ENCODE results near the gene SORCS2. TPM values are rescaled to one million over a fixed set of nuclear protein-coding genes. Genes with fewer than 3 reads are reported as not detected.

The SORCS2 gene
- total and polyA plus RNA-seq, 2 donors (not counting 1 experiment from before 2014, with no cell fraction given): not detected

DNA sequence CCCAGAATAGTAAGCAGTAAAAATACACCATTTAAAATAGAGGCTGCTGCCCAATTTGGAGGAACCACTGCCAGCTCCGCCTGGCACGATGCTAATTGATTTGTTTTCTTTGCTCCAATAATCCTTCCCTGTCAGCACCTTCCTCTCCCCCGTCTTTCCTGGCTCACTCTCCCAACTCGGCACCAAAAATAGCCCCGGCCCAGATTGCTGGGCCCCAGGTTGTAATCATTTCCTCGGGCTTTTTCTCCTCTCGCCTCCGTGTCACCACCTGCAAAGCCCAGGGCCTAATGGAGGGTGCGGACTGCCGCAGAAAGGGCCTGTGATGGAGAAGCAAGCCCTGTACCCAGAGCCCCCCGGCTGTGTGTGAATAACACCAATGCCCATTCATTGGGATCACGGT, 440.0 kb downstream of the SORCS2 start:
- Mint-ChIP-seq H3K27me3 (no peaks in the 10 kb centered on the region), H3K4me3 (no peak overlapping the region), H3K27ac (no peak overlapping the region), H3K9me3 (ENCODE audit: insufficient read depth) (peaks cover 4% of the 10 kb centered on the region), H3K4me1 (no peaks in the 10 kb centered on the region)
- Histone ChIP-seq H3K36me3 (replicated peaks in 1 of 2; ENCODE audit: control extremely low read depth in 1 of 2, control insufficient read depth in 1 of 2, extremely low read depth in 1 of 2, insufficient read depth in 2 of 2, low read length in 1 of 2) (no peaks in the 10 kb centered on the region), H3K27me3 (replicated peaks in 1 of 4; ENCODE audit: control extremely low read depth in 1 of 4, control insufficient read depth in 3 of 4, insufficient read depth in 4 of 4, low read length in 3 of 4) (no peaks in the 10 kb centered on the region), H3K4me2 (replicated peaks; ENCODE audit: low read depth, low read length, poor library complexity, severe bottlenecking) (no peak overlapping the region), H3K4me3 (ENCODE audit: control extremely low read depth in 1 of 5, extremely low read depth in 1 of 5, insufficient read depth in 1 of 5, low read depth in 2 of 5, low read length in 4 of 5) (no peak overlapping the region), H3K4me1 (ENCODE audit: control insufficient read depth in 2 of 2, insufficient read depth in 2 of 2, low read length in 2 of 2) (no peaks in the 10 kb centered on the region), H4K20me1 (ENCODE audit: control insufficient read depth, insufficient read depth, low read length, poor library complexity, severe bottlenecking) (no peaks in the 10 kb centered on the region), H2AFZ (ENCODE audit: insufficient read depth, low read depth, low read length, poor library complexity, severe bottlenecking) (no peak overlapping the region), H3K27ac (ENCODE audit: low read length in 2 of 2) (no peak overlapping the region), H3K9ac (ENCODE audit: low read length) (no peak overlapping the region), H3K79me2 (ENCODE audit: control insufficient read depth, insufficient read depth, low read length) (no peaks in the 10 kb centered on the region), H3K9me3 (ENCODE audit: control extremely low read depth in 1 of 3, control insufficient read depth in 2 of 3, insufficient read depth in 1 of 3, low read length in 2 of 3) (peaks cover 0 to 21% (median 0%) of the 10 kb centered on the region in 3 donors)
- 58% methylated on average over 12 of the region's 12 CpGs for WGBS (ENCODE audit: insufficient coverage)
- intact Hi-C loops (cut with micrococcal nuclease): no loop called here
- CTCF ChIA-PET: no interaction called here
- TF ChIP-seq, protein P1, sequence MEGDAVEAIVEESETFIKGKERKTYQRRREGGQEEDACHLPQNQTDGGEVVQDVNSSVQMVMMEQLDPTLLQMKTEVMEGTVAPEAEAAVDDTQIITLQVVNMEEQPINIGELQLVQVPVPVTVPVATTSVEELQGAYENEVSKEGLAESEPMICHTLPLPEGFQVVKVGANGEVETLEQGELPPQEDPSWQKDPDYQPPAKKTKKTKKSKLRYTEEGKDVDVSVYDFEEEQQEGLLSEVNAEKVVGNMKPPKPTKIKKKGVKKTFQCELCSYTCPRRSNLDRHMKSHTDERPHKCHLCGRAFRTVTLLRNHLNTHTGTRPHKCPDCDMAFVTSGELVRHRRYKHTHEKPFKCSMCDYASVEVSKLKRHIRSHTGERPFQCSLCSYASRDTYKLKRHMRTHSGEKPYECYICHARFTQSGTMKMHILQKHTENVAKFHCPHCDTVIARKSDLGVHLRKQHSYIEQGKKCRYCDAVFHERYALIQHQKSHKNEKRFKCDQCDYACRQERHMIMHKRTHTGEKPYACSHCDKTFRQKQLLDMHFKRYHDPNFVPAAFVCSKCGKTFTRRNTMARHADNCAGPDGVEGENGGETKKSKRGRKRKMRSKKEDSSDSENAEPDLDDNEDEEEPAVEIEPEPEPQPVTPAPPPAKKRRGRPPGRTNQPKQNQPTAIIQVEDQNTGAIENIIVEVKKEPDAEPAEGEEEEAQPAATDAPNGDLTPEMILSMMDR (IDR thresholded peaks at IDR 0.05): no peak
- no peak for TF ChIP-seq EZH2 (IDR thresholded peaks at IDR 0.05; ENCODE audit: borderline replicate concordance, insufficient read depth, low read depth, low read length, poor library complexity, severe bottlenecking)
- POLR2A ChIA-PET: no interaction called here
- DNase-seq: no peak
- no peak for ATAC-seq (ENCODE audit: low read depth)

DNA sequence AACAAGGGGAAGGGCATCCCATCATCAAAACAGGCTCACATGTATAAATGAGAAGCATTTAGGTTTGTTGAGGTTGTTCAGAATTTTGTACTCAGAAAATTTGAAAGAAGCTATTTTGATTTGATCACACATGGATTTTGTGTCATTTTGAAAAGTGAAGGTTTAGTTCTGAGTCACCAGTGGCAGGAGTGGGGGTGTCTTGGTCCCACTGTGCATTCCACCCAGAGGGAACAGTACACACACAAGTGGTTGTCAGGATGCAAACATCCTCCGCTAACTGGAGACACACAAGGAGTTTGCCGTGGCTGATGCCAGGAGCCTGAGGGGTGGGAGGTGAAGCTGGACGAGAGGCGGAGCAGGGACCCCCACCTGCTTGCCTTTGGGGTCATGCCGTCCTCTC, 440.6 kb downstream of the SORCS2 start:
- Histone ChIP-seq H3K9me3 (ENCODE audit: control extremely low read depth in 1 of 3, control insufficient read depth in 2 of 3, insufficient read depth in 1 of 3, low read length in 2 of 3) (peaks cover 0 to 23% (median 0%) of the 10 kb centered on the region in 3 donors), H2AFZ (ENCODE audit: insufficient read depth, low read depth, low read length, poor library complexity, severe bottlenecking) (no peak overlapping the region), H3K4me3 (ENCODE audit: control extremely low read depth in 1 of 5, extremely low read depth in 1 of 5, insufficient read depth in 1 of 5, low read depth in 2 of 5, low read length in 4 of 5) (no peak overlapping the region), H3K9ac (ENCODE audit: low read length) (no peak overlapping the region), H4K20me1 (ENCODE audit: control insufficient read depth, insufficient read depth, low read length, poor library complexity, severe bottlenecking) (no peaks in the 10 kb centered on the region), H3K4me1 (ENCODE audit: control insufficient read depth in 2 of 2, insufficient read depth in 2 of 2, low read length in 2 of 2) (no peaks in the 10 kb centered on the region), H3K27me3 (replicated peaks in 1 of 4; ENCODE audit: control extremely low read depth in 1 of 4, control insufficient read depth in 3 of 4, insufficient read depth in 4 of 4, low read length in 3 of 4) (no peaks in the 10 kb centered on the region), H3K27ac (ENCODE audit: low read length in 2 of 2) (no peak overlapping the region), H3K79me2 (ENCODE audit: control insufficient read depth, insufficient read depth, low read length) (no peaks in the 10 kb centered on the region), H3K36me3 (replicated peaks in 1 of 2; ENCODE audit: control extremely low read depth in 1 of 2, control insufficient read depth in 1 of 2, extremely low read depth in 1 of 2, insufficient read depth in 2 of 2, low read length in 1 of 2) (no peaks in the 10 kb centered on the region), H3K4me2 (replicated peaks; ENCODE audit: low read depth, low read length, poor library complexity, severe bottlenecking) (no peak overlapping the region)
- 56% methylated on average over 1 of the region's 5 CpGs for WGBS (ENCODE audit: insufficient coverage)
- ChIA-PET CTCF (no interaction called here), POLR2A (no interaction called here)
- no peak for ATAC-seq (ENCODE audit: low read depth)
- Mint-ChIP-seq H3K27ac (no peak overlapping the region), H3K9me3 (ENCODE audit: insufficient read depth) (peaks cover 4% of the 10 kb centered on the region), H3K4me3 (no peak overlapping the region), H3K27me3 (no peaks in the 10 kb centered on the region), H3K4me1 (no peaks in the 10 kb centered on the region)
- intact Hi-C loops (cut with micrococcal nuclease): no loop called here
- TF ChIP-seq, protein P1 (IDR thresholded peaks at IDR 0.05): no peak
- no peak for TF ChIP-seq EZH2 (IDR thresholded peaks at IDR 0.05; ENCODE audit: borderline replicate concordance, insufficient read depth, low read depth, low read length, poor library complexity, severe bottlenecking)
- no peak for DNase-seq
